GM12801 (cell line): Measurements from ENCODE around the gene TSPAN14.

Experiments
- TF ChIP-seq, protein P1 (sequence below): IDR thresholded peaks from one replicate; pipeline ENCODE4 v1.5.1; 2011; ENCODE audit warnings: control low read depth; ENCODE audit not compliant: insufficient read length; ENCODE audit errors: extremely low read depth

The TSPAN14 gene

DNA sequence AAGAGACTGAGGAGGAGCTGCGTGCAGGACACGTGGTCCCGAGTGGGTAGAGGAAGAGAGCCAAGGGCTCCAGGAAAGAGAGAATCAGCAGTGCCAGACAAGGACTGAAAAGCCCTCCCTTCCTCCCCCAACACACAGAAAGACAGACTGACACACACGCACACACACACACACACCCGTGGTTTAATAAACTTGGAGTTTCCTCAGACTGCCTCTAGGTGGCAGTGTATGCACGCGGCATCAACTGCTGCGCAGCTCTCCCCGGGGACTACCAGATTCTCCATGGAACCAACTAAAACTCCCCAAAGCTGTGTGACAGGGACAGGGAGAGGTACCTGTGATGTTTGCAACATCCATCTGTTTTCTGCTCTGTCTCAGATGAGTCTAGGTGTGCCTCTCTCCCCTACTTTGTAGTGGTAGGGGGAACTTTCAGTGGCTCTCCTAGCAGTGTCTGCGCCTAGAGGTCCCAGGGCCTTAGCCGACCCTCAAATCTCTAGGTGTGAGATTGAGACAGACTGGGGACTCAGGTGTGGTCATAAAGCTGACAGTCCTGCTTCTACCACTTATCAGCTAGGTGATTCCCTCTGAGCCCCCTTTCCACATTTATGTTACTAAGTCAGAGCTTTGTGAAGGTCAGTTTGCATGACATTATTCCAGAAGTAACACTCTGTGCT, 9.3 kb upstream of the TSPAN14 start:
- TF ChIP-seq, protein P1, sequence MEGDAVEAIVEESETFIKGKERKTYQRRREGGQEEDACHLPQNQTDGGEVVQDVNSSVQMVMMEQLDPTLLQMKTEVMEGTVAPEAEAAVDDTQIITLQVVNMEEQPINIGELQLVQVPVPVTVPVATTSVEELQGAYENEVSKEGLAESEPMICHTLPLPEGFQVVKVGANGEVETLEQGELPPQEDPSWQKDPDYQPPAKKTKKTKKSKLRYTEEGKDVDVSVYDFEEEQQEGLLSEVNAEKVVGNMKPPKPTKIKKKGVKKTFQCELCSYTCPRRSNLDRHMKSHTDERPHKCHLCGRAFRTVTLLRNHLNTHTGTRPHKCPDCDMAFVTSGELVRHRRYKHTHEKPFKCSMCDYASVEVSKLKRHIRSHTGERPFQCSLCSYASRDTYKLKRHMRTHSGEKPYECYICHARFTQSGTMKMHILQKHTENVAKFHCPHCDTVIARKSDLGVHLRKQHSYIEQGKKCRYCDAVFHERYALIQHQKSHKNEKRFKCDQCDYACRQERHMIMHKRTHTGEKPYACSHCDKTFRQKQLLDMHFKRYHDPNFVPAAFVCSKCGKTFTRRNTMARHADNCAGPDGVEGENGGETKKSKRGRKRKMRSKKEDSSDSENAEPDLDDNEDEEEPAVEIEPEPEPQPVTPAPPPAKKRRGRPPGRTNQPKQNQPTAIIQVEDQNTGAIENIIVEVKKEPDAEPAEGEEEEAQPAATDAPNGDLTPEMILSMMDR = peak; percentile 59

DNA sequence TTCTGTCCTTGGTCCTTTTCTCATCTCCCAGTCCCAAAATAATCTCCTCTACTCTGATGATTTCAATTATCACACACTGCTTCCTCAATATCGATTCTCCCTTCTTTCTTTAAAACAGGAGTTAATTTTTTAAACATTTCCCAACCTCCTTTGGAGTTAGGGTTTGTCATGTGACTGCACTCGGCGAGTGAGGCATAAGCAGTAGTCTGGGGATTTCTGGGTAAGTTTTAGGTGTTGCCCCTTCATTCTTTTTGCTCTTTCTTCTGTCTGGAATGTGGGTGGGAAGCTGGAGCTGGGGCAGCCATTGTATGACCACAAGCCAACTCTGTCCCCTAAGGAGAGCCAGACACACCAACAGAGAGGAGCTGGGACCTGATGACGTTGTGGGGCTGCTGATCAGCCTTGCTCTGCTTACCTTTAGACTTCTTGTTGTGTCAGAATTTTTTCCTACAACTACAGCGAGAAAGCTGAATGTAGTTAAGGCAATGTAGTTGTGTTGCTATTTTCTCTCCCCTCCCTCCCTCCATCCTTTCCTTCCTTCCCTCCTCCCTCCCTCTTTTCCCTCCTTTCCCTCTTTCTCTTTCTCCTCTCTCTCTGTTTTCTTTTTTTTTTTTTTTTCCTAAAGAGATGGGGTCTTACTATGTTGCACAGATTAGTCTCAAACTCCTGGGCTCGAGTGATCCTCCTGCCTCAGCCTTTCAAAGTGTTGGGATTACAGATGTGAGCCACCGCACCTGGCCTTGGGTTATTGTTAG, 6.5 kb upstream of the TSPAN14 start:
- TF ChIP-seq, protein P1 = no peak

DNA sequence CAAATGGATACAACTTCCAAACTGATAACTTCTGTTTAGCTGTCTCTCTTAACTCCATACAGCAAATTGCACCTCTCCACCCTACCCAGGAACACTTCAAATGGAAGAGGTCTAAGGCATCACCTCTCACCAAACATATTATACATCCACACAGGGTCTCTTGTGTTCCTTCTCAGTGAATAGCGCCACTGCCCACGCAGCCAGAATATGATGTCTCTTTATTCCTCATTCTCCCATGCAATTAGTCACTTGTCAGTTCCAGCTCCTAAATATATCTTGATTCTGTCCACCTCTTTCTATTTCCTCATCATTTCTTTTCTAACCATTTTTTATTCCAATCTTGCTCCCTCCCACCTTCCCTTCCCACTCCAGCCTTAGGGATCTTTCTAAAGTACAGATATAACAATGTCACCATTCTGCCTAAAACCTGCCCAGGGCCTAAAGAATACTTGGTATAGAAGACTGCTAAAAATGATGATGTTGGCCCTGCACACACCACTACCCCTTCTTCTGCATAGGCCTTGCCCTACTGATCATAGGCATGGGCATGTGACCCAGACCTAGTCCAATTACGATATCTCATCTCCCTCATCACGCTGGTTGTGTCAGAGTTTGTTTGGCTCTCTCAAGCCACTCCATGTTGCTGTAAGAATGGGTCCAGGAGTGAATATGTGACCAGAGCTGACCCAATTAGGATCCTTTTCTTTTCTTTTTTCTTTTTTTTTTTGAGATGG, 5.7 kb upstream of the TSPAN14 start:
- TF ChIP-seq, protein P1 = no peak

DNA sequence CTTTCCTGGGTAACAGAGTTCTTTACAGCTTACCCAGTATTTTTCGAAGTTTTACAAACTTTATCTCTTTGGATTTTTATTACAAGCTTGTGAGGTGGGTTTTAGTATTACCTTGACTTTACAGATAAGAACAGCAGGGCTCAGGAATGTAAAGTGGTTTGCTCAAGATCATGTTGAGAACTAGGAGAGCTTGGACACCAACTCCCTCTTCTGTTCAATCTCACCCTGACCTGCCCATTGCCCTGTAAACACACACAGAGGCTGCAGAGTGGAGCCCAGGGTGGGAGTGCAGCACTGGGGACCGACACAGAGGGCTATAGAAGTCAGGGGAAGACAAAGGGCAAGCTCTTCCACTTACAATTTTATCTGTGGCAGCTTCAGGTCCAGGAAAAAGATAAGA, 4.6 kb upstream of the TSPAN14 start:
- TF ChIP-seq, protein P1 = no peak

DNA sequence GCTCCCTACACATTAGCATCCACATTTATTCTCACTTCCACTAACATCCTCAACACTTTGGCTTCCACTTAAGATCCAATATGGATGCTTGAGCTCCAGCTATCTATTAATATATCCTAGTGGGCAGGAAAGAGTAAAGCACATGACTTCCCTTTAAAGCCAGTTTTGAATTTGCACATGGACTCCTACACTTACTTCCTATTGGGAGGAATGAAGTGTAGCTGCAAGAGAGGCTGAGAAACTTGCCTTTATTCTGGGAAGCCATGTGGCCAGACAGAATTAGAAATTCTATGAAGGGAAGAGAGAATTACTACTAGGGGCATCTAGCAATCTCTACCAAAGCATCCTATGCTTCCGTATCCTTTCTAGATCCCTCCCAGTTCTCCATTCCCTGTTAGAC, 3.0 kb upstream of the TSPAN14 start:
- TF ChIP-seq, protein P1 = no peak

DNA sequence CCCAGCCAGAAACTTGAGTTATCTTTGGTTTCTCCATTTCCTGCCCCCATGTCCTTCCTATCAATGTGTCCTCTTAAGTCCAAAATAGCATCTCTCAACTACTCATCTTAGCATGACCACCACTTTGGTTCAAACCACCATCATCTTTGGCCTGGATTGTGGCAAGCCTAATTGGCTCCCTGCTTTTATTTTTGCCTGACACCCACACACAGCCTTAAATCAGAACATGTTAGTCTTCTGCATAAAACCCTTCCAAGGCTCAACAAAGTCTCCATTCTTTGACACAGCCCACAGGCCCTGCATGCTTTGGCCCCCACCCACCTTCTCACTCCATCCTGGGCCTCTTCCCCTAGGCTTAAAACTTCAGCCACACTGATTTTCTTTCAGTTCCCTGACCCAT, 2.0 kb upstream of the TSPAN14 start:
- TF ChIP-seq, protein P1 = no peak

DNA sequence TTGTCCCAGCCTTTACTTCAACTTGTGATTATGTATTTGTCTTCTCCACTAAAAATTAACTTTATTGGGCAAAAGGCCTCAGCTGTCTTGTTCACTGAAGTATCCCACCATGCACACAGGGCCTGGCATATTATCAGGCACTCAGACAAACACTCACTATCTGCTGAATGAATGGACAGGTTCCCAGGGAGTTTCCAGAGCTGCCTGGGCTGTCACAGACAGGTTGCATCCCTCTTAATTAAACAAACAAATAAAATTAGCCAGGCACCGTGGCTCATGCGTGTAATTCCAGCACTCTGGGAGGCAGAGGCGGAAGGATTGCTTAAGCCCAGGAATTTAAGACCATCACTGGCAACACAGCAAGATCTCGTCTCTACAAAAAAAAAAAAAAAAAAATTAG, 1.5 kb upstream of the TSPAN14 start:
- TF ChIP-seq, protein P1 = no peak
